Cardiac muscle cell (in vitro differentiated cells and primary cell): ENCODE measurements around the gene ITIH2. TPM values are rescaled to one million over a fixed set of nuclear protein-coding genes. Genes with fewer than 3 reads are reported as not detected.

Source experiments
- DNase-seq, 2 donors: peaks; one replicate each; pipeline versions ENCODE4 v3.0.0 to v3.0.0-alpha.2; 2010 to 2017; ENCODE audit warnings: low read depth in 1 of 2, low spot score in 1 of 2
- H3K27ac ChIP-seq: fragments of 200-600 bp; sonication (generic); 2 replicates; pipeline ENCODE4 v1.5.1; 2016
- H3K27me3 ChIP-seq: fragments of 200-600 bp; sonication (generic); 2 replicates; pipeline ENCODE4 v1.6.0; 2016; ENCODE audit warnings: control low read depth
- H3K36me3 ChIP-seq: fragments of 200-600 bp; sonication (generic); 2 replicates; pipeline ENCODE4 v1.5.1; 2016; ENCODE audit warnings: control low read depth
- H3K4me1 ChIP-seq: fragments of 200-600 bp; sonication (generic); 2 replicates; pipeline ENCODE4 v1.8.1; 2017; ENCODE audit warnings: low read depth, mild to moderate bottlenecking, mixed run types
- H3K4me3 ChIP-seq: fragments of 200-600 bp; sonication (generic); 2 replicates; pipeline ENCODE4 v1.5.1; 2016; ENCODE audit warnings: mild to moderate bottlenecking
- H3K9me3 ChIP-seq: fragments of 200-600 bp; sonication (generic); 2 replicates; pipeline ENCODE4 v1.5.1; 2017; ENCODE audit warnings: low read depth, mild to moderate bottlenecking, control low read depth
- CTCF ChIP-seq: IDR thresholded peaks from 2 replicates; pipeline ENCODE4 v1.5.1; 2012; ENCODE audit warnings: low read depth, mild to moderate bottlenecking, low read length
- polyA plus RNA-seq: library from polyadenylated mRNA; unstranded; fragments of >200 nt; fragmentation: Nextera tagmentation; extraction: Ambion mirVana; gene quantifications from 2 replicates; pipeline ENCODE4 v1.2.1, GENCODE V29; 2016
- total RNA-seq: library from RNA; depleted of rRNA; stranded (reverse); fragments of >200 nt; gene quantifications from 2 replicates; pipeline ENCODE4 v1.2.3, GENCODE V29; 2016

ITIH2 gene
- total and polyA plus RNA-seq, 2 experiments from 2014 or later = 0.09 TPM; not detected in 1

GRCh38 chr10:7763929-7764328 is 60.8 kb downstream of the ITIH2 start:
- Histone ChIP-seq H3K9me3 (no peaks in the 10 kb centered on the region), H3K4me1 (no peaks in the 10 kb centered on the region), H3K27ac (no peak overlapping the region), H3K4me3 (no peak overlapping the region), H3K27me3 (no peaks in the 10 kb centered on the region), H3K36me3 (peaks cover 78% of the 10 kb centered on the region)
- peak in 1 of 2 donors; percentile 68 for DNase-seq
- TF ChIP-seq CTCF = no peak

- no peak overlapping the region for H3K4me3 ChIP-seq
- no peak for DNase-seq
- H3K36me3 ChIP-seq = peaks cover 62% of the 10 kb centered on the region
- H3K27ac ChIP-seq = no peak overlapping the region
- TF ChIP-seq CTCF = no peak
- no peaks in the 10 kb centered on the region for H3K9me3 ChIP-seq
- no peaks in the 10 kb centered on the region for H3K27me3 ChIP-seq
- H3K4me1 ChIP-seq = no peaks in the 10 kb centered on the region
These were observed 63.1 kb downstream of the ITIH2 start for GRCh38 chr10:7766241-7766640.

DNA sequence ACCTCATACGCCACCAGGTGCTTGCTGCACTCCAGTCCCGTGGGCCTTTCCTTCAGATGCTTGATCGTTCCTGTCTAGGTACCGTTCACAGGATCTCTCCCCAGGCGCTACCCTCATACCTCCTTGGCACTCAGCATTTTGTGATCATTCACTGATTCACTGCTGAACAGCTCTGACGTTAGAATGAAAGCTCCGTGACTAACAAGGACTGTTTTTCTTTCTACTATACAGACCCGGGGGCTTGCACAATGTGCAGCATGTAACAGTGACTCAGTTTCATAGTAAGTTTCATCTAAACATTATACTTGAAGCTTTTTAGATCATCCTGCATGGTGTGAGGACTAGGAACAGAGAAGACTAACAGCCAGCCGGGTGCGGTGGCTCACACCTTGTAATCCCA is 64.1 kb downstream of the ITIH2 start:
- TF ChIP-seq CTCF = no peak
- Histone ChIP-seq H3K36me3 (peaks cover 54% of the 10 kb centered on the region), H3K27ac (no peak overlapping the region), H3K27me3 (no peaks in the 10 kb centered on the region), H3K4me1 (no peaks in the 10 kb centered on the region), H3K9me3 (no peaks in the 10 kb centered on the region), H3K4me3 (no peak overlapping the region)
- peak in 1 of 2 donors; percentile 70 for DNase-seq

DNA sequence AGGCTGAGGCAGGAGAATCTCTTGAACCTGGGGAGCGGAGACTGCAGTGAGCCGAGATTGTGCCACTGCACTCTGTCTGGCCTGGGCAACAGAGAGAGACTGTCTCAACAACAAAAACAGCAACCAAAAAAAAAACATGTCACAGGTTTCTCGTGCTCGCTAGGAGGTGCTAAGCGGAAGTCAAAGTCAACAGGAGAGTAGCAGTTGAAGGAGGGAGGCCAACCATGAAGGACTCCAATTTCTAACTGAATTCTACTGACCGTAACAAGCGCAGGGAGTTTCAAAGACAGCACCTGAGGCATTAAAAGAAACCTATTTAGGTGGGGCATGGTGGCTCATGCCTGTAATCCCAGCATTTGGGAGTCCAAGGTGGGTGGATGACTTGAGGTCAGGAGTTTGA is 65.3 kb downstream of the ITIH2 start:
- no peak for DNase-seq
- no peak for TF ChIP-seq CTCF
- H3K27me3 ChIP-seq = no peaks in the 10 kb centered on the region
- no peak overlapping the region for H3K27ac ChIP-seq
- no peaks in the 10 kb centered on the region for H3K9me3 ChIP-seq
- H3K4me3 ChIP-seq = no peak overlapping the region
- no peaks in the 10 kb centered on the region for H3K4me1 ChIP-seq
- H3K36me3 ChIP-seq = peaks cover 50% of the 10 kb centered on the region

GRCh38 chr10:7773845-7774801 is 71.0 kb downstream of the ITIH2 start:
- TF ChIP-seq CTCF = no peak
- no peak overlapping the region for H3K27ac ChIP-seq
- no peak overlapping the region for H3K4me3 ChIP-seq
- H3K4me1 ChIP-seq = no peaks in the 10 kb centered on the region
- no peak for DNase-seq
- no peaks in the 10 kb centered on the region for H3K9me3 ChIP-seq
- H3K27me3 ChIP-seq = no peaks in the 10 kb centered on the region
- peaks cover 44% of the 10 kb centered on the region for H3K36me3 ChIP-seq
